Measurements from ENCODE around the gene PRPF6.

DNA sequence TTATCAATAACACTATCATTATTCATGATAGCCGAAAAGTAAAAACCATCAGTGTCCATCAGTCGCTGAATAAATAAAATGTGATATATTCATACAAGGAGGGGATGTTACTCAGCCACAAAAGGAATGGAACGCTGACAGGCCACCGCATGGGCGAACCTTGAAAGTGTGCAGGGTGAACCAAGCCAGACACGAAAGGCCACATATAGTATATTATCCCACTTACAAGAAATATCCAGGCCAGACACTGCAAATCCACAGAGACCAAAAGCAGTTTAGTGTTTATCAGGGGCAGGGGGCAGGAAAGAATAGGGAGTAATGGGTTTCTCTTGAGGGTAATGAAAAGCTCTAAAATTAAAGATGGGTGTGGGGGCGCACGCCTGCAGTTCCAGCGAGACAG is 62.8 kb downstream of the PRPF6 start:
- TF ChIP-seq, protein P1, sequence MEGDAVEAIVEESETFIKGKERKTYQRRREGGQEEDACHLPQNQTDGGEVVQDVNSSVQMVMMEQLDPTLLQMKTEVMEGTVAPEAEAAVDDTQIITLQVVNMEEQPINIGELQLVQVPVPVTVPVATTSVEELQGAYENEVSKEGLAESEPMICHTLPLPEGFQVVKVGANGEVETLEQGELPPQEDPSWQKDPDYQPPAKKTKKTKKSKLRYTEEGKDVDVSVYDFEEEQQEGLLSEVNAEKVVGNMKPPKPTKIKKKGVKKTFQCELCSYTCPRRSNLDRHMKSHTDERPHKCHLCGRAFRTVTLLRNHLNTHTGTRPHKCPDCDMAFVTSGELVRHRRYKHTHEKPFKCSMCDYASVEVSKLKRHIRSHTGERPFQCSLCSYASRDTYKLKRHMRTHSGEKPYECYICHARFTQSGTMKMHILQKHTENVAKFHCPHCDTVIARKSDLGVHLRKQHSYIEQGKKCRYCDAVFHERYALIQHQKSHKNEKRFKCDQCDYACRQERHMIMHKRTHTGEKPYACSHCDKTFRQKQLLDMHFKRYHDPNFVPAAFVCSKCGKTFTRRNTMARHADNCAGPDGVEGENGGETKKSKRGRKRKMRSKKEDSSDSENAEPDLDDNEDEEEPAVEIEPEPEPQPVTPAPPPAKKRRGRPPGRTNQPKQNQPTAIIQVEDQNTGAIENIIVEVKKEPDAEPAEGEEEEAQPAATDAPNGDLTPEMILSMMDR (IDR thresholded peaks at IDR 0.05), result no peak
- no peak for TF ChIP-seq EP300 (IDR thresholded peaks at IDR 0.05)

Data from suprapubic skin (tissue), 3 donors.